ENCODE measurements around the gene MACROD1. TPM values are rescaled to one million over a fixed set of nuclear protein-coding genes. Genes with fewer than 3 reads are reported as not detected.

MACROD1 gene
- total and polyA plus RNA-seq, 9 of the 15 experiments (the other 6 are each of a cell fraction or from before 2014, with no cell fraction given): 1.1 to 60.0 (median 26.4) TPM

DNA sequence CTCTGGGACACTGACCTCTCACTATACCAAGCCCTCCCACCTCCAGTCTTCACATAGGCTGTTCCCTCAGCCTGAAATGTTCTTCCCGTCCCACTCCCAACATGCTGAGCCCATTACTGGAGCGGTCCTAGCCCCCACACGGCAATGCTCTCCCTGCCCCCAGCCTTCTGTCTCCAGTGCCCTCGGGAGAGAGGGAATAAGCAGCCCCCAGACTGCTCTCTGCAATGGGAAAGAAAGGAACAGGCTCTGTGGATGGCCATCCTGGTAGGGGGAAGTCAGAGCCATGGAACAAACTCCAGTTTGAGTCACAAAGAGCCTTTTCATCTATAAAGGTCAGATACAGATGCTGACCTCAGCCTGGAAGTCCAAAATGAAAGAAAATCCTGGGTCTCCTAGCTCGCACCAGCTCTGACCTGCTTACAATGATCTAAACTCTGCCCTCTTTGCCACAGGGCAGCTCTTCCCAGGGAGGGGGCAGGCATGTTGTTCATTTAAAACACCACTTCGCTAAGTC, 67.5 kb downstream of the MACROD1 start:
- Histone ChIP-seq H3K9ac (ENCODE audit: insufficient read depth in 1 of 2, low read depth in 2 of 2, low read length in 2 of 2) (no peak overlapping the region; a peak in 1 of 4 replicates), H3K27me3 (ENCODE audit: control insufficient read depth in 2 of 2, insufficient read depth in 2 of 2, low read length in 2 of 2) (no peaks in the 10 kb centered on the region), H3K4me3 (no peak overlapping the region), H4K20me1 (replicated peaks; ENCODE audit: control insufficient read depth, insufficient read depth, low read length) (peaks cover 66% of the 10 kb centered on the region), H3K9me3 (replicated peaks; ENCODE audit: control insufficient read depth, insufficient read depth, low read depth, low read length) (no peaks in the 10 kb centered on the region), H3K36me3 (ENCODE audit: control insufficient read depth, insufficient read depth, low read length) (no peaks in the 10 kb centered on the region), H3K4me2 (ENCODE audit: insufficient read depth, low read length) (no peak overlapping the region), H3K79me2 (ENCODE audit: control insufficient read depth, insufficient read depth, low read length) (no peaks in the 10 kb centered on the region), H3K4me1 (replicated peaks in 1 of 2; ENCODE audit: control insufficient read depth in 2 of 2, insufficient read depth in 2 of 2, low read length in 2 of 2) (peaks cover 13 to 28% of the 10 kb centered on the region in 2 experiments), H3K27ac (ENCODE audit: extremely low read depth, low read depth, low read length) (no peak overlapping the region), H3K9me1 (ENCODE audit: control insufficient read depth, insufficient read depth, low read length) (peaks cover 8% of the 10 kb centered on the region), H2AFZ (ENCODE audit: low read depth, low read length) (no peak overlapping the region)
- no TSS peak for BruUV-seq (replicated peaks)
- no peak for FAIRE-seq
- intact Hi-C loops (cut with micrococcal nuclease) (loop anchor here (10.0 kb wide), 1 partner anchor 94 kb away; no protein-coding TSS in a partner anchor), in situ Hi-C loops (cut with MboI) (no loop called here)
- ChIA-PET CTCF (ENCODE audit: low intra/inter-chr PET ratio) (no interaction called here), POLR2A (interaction anchor here (0.5 to 1.7 kb wide), 2 partner anchors 21 to 78 kb away, joined by 3 to 6 read pairs; no protein-coding TSS in a partner anchor)
- no peak for ATAC-seq
- 37% methylated on average over 6 of the region's 6 CpGs for WGBS (ENCODE audit: insufficient coverage, low coverage, missing lambda C conversion rate)
- no peak for DNase-seq (ENCODE audit: extremely low read depth in 1 of 4, low spot score in 3 of 4)
- TF ChIP-seq STAG1 (CRISPR knock-in tag; IDR thresholded peaks at IDR 0.05; ENCODE audit: borderline replicate concordance) (no peak), KLF10 (CRISPR knock-in tag; IDR thresholded peaks at IDR 0.05) (no peak), YY1 (IDR thresholded peaks at IDR 0.05; ENCODE audit: borderline replicate concordance in 1 of 3, control insufficient read depth in 1 of 3, extremely low read depth in 1 of 3, insufficient read depth in 3 of 3, insufficient read length in 1 of 3, insufficient replicate concordance in 2 of 3, low read depth in 1 of 3, low read length in 2 of 3) (no peak), EZH2 (IDR thresholded peaks at IDR 0.05; ENCODE audit: borderline replicate concordance, low read depth, low read length) (no peak), BACH1 (tag; IDR thresholded peaks at IDR 0.05) (no peak), HNRNPL (IDR thresholded peaks at IDR 0.05; ENCODE audit: low read depth, low read length) (no peak), TEAD1 (CRISPR knock-in tag; IDR thresholded peaks at IDR 0.05) (no peak), NELFE (IDR thresholded peaks at IDR 0.05; ENCODE audit: insufficient read depth, insufficient read length) (no peak)
- TF ChIP-seq, protein P1, sequence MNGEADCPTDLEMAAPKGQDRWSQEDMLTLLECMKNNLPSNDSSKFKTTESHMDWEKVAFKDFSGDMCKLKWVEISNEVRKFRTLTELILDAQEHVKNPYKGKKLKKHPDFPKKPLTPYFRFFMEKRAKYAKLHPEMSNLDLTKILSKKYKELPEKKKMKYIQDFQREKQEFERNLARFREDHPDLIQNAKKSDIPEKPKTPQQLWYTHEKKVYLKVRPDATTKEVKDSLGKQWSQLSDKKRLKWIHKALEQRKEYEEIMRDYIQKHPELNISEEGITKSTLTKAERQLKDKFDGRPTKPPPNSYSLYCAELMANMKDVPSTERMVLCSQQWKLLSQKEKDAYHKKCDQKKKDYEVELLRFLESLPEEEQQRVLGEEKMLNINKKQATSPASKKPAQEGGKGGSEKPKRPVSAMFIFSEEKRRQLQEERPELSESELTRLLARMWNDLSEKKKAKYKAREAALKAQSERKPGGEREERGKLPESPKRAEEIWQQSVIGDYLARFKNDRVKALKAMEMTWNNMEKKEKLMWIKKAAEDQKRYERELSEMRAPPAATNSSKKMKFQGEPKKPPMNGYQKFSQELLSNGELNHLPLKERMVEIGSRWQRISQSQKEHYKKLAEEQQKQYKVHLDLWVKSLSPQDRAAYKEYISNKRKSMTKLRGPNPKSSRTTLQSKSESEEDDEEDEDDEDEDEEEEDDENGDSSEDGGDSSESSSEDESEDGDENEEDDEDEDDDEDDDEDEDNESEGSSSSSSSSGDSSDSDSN (IDR thresholded peaks at IDR 0.05; ENCODE audit: borderline replicate concordance in 1 of 2, low read depth in 2 of 2, low read length in 2 of 2): no peak
- TF ChIP-seq, protein P2, sequence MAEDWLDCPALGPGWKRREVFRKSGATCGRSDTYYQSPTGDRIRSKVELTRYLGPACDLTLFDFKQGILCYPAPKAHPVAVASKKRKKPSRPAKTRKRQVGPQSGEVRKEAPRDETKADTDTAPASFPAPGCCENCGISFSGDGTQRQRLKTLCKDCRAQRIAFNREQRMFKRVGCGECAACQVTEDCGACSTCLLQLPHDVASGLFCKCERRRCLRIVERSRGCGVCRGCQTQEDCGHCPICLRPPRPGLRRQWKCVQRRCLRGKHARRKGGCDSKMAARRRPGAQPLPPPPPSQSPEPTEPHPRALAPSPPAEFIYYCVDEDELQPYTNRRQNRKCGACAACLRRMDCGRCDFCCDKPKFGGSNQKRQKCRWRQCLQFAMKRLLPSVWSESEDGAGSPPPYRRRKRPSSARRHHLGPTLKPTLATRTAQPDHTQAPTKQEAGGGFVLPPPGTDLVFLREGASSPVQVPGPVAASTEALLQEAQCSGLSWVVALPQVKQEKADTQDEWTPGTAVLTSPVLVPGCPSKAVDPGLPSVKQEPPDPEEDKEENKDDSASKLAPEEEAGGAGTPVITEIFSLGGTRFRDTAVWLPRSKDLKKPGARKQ (CRISPR knock-in tag; IDR thresholded peaks at IDR 0.05): no peak
- TF ChIP-seq, protein P3, sequence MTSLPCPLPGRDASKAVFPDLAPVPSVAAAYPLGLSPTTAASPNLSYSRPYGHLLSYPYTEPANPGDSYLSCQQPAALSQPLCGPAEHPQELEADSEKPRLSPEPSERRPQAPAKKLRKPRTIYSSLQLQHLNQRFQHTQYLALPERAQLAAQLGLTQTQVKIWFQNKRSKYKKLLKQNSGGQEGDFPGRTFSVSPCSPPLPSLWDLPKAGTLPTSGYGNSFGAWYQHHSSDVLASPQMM (CRISPR knock-in tag; IDR thresholded peaks at IDR 0.05): no peak
- TF ChIP-seq, protein P4, sequence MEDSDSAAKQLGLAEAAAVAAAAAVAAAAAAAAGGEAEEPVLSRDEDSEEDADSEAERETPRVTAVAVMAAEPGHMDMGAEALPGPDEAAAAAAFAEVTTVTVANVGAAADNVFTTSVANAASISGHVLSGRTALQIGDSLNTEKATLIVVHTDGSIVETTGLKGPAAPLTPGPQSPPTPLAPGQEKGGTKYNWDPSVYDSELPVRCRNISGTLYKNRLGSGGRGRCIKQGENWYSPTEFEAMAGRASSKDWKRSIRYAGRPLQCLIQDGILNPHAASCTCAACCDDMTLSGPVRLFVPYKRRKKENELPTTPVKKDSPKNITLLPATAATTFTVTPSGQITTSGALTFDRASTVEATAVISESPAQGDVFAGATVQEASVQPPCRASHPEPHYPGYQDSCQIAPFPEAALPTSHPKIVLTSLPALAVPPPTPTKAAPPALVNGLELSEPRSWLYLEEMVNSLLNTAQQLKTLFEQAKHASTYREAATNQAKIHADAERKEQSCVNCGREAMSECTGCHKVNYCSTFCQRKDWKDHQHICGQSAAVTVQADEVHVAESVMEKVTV (CRISPR knock-in tag; IDR thresholded peaks at IDR 0.05): no peak
